Thyroid gland (tissue), 4 donors: ENCODE measurements around the gene SLC3A2.

ENCODE experiments used
- POLR2A ChIP-seq, 2 donors: fragments of 450-650 bp; IDR thresholded peaks; one replicate each; pipeline ENCODE4 v1.6.1; 2017; ENCODE audit warnings: antibody characterized with exemption in 2 of 2, mild to moderate bottlenecking in 2 of 2, moderate library complexity in 1 of 2
- TF ChIP-seq, protein P1 (sequence below), 6 experiments: fragments of 200-600 bp in 3 of 6; fragments of 450-650 bp in 3 of 6; sonication (generic) in 3 of 6; IDR thresholded peaks; one replicate each; pipeline ENCODE4 v1.5.1; 2016 to 2019; ENCODE audit warnings: antibody characterized with exemption in 6 of 6, mild to moderate bottlenecking in 2 of 6, inconsistent platforms in 1 of 6, moderate library complexity in 1 of 6

GRCh38 chr11:62857541-62857982 lies 23.1 kb upstream of the SLC3A2 start:
- TF ChIP-seq, protein P1, sequence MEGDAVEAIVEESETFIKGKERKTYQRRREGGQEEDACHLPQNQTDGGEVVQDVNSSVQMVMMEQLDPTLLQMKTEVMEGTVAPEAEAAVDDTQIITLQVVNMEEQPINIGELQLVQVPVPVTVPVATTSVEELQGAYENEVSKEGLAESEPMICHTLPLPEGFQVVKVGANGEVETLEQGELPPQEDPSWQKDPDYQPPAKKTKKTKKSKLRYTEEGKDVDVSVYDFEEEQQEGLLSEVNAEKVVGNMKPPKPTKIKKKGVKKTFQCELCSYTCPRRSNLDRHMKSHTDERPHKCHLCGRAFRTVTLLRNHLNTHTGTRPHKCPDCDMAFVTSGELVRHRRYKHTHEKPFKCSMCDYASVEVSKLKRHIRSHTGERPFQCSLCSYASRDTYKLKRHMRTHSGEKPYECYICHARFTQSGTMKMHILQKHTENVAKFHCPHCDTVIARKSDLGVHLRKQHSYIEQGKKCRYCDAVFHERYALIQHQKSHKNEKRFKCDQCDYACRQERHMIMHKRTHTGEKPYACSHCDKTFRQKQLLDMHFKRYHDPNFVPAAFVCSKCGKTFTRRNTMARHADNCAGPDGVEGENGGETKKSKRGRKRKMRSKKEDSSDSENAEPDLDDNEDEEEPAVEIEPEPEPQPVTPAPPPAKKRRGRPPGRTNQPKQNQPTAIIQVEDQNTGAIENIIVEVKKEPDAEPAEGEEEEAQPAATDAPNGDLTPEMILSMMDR (IDR thresholded peaks at IDR 0.05): no peak
- TF ChIP-seq POLR2A (IDR thresholded peaks at IDR 0.05): no peak
